T-helper 2 cell treated with Interferon-gamma antibody and Interleukin-4, amounts not matched to agents 5 μg/mL and 100 μg/mL, for 36 hours (primary cell): ENCODE measurements around the gene TMEM117.
"Not testable (repeated sequence)": the region's sequence is repeated elsewhere in the genome, so short reads cannot be mapped to it uniquely, and the experiment has no call there.

Experiments used
- DNase-seq: peaks from one replicate; pipeline ENCODE4 v3.0.0; 2021; ENCODE audit warnings: low spot score
- H3K27ac Mint-ChIP-seq: one replicate; pipeline ENCODE4 v1.8.0; 2021; ENCODE audit warnings: mild to moderate bottlenecking, mixed read lengths
- H3K27me3 Mint-ChIP-seq: one replicate; pipeline ENCODE4 v1.8.0; 2021; ENCODE audit warnings: low read depth, mixed read lengths
- H3K36me3 Mint-ChIP-seq: one replicate; pipeline ENCODE4 v1.8.0; 2021; ENCODE audit warnings: low read depth, mixed read lengths
- H3K4me1 Mint-ChIP-seq: one replicate; pipeline ENCODE4 v1.8.0; 2021; ENCODE audit warnings: low read depth, mixed read lengths
- H3K4me3 Mint-ChIP-seq: one replicate; pipeline ENCODE4 v1.8.0; 2022; ENCODE audit warnings: mild to moderate bottlenecking, moderate library complexity, mixed read lengths
- H3K9me3 Mint-ChIP-seq: one replicate; pipeline ENCODE4 v1.8.0; 2021; ENCODE audit warnings: mixed read lengths

TMEM117 gene

GRCh38 chr12:44019118-44019517 is 183.2 kb downstream of the TMEM117 start:
- Mint-ChIP-seq H3K9me3 (no peaks in the 10 kb centered on the region), H3K27ac (no peak overlapping the region), H3K4me1 (no peaks in the 10 kb centered on the region), H3K36me3 (no peaks in the 10 kb centered on the region), H3K4me3 (no peak overlapping the region), H3K27me3 (peaks cover 2% of the 10 kb centered on the region)
- DNase-seq: no peak

- no peak for DNase-seq
- Mint-ChIP-seq H3K27me3 (peaks cover 2% of the 10 kb centered on the region), H3K9me3 (no peaks in the 10 kb centered on the region), H3K4me1 (no peaks in the 10 kb centered on the region), H3K27ac (no peak overlapping the region), H3K4me3 (no peak overlapping the region), H3K36me3 (no peaks in the 10 kb centered on the region)
Measured at GRCh38 chr12:44020555-44020954, 184.7 kb downstream of the TMEM117 start.

GRCh38 chr12:44021471-44021971 is 185.6 kb downstream of the TMEM117 start:
- Mint-ChIP-seq H3K9me3 (no peaks in the 10 kb centered on the region), H3K27ac (no peak overlapping the region), H3K36me3 (no peaks in the 10 kb centered on the region), H3K4me1 (no peaks in the 10 kb centered on the region), H3K27me3 (peaks cover 2% of the 10 kb centered on the region), H3K4me3 (no peak overlapping the region)
- DNase-seq: no peak

GRCh38 chr12:44025499-44025898 is 189.6 kb downstream of the TMEM117 start:
- Mint-ChIP-seq H3K9me3 (peaks cover 1% of the 10 kb centered on the region), H3K27ac (no peak overlapping the region), H3K4me3 (no peak overlapping the region), H3K27me3 (peaks cover 2% of the 10 kb centered on the region), H3K4me1 (no peaks in the 10 kb centered on the region), H3K36me3 (no peaks in the 10 kb centered on the region)
- no peak for DNase-seq

GRCh38 chr12:44026046-44026445 is 190.2 kb downstream of the TMEM117 start:
- H3K4me1 Mint-ChIP-seq: no peaks in the 10 kb centered on the region
- no peak overlapping the region for H3K27ac Mint-ChIP-seq
- no peak overlapping the region for H3K4me3 Mint-ChIP-seq
- peaks cover 2% of the 10 kb centered on the region for H3K27me3 Mint-ChIP-seq
- H3K9me3 Mint-ChIP-seq: peaks cover 6% of the 10 kb centered on the region
- DNase-seq: no peak
- H3K36me3 Mint-ChIP-seq: no peaks in the 10 kb centered on the region

GRCh38 chr12:44026926-44027325 is 191.0 kb downstream of the TMEM117 start:
- not testable (repeated sequence) for H3K4me3 Mint-ChIP-seq, H3K27me3 Mint-ChIP-seq, H3K4me1 Mint-ChIP-seq, DNase-seq, H3K36me3 Mint-ChIP-seq, H3K9me3 Mint-ChIP-seq, H3K27ac Mint-ChIP-seq

- no peak overlapping the region for H3K27ac Mint-ChIP-seq
- no peak for DNase-seq
- no peaks in the 10 kb centered on the region for H3K4me1 Mint-ChIP-seq
- no peaks in the 10 kb centered on the region for H3K27me3 Mint-ChIP-seq
- no peaks in the 10 kb centered on the region for H3K36me3 Mint-ChIP-seq
- H3K9me3 Mint-ChIP-seq: peaks cover 9% of the 10 kb centered on the region
- no peak overlapping the region for H3K4me3 Mint-ChIP-seq
Measured at GRCh38 chr12:44029194-44029593, 193.3 kb downstream of the TMEM117 start.

GRCh38 chr12:44031472-44032185 is 195.7 kb downstream of the TMEM117 start:
- no peaks in the 10 kb centered on the region for H3K4me1 Mint-ChIP-seq
- no peak for DNase-seq
- H3K27me3 Mint-ChIP-seq: no peaks in the 10 kb centered on the region
- H3K9me3 Mint-ChIP-seq: peaks cover 9% of the 10 kb centered on the region
- H3K36me3 Mint-ChIP-seq: no peaks in the 10 kb centered on the region
- H3K4me3 Mint-ChIP-seq: no peak overlapping the region
- no peak overlapping the region for H3K27ac Mint-ChIP-seq

- Mint-ChIP-seq H3K4me3 (no peak overlapping the region), H3K27me3 (no peaks in the 10 kb centered on the region), H3K4me1 (no peaks in the 10 kb centered on the region), H3K36me3 (no peaks in the 10 kb centered on the region), H3K9me3 (peaks cover 9% of the 10 kb centered on the region), H3K27ac (no peak overlapping the region)
- no peak for DNase-seq
Measured at GRCh38 chr12:44034906-44035305, 199.0 kb downstream of the TMEM117 start.

- no peak for DNase-seq
- H3K27me3 Mint-ChIP-seq: no peaks in the 10 kb centered on the region
Measured at GRCh38 chr12:44036875-44037443, 201.1 kb downstream of the TMEM117 start.

GRCh38 chr12:44038411-44038810 is 202.5 kb downstream of the TMEM117 start:
- no peaks in the 10 kb centered on the region for H3K9me3 Mint-ChIP-seq

More at GRCh38 chr12:44036875-44037443, 201.1 kb downstream of the TMEM117 start:
- no peak overlapping the region for H3K27ac Mint-ChIP-seq
- no peak overlapping the region for H3K4me3 Mint-ChIP-seq
- H3K9me3 Mint-ChIP-seq: peaks cover 2% of the 10 kb centered on the region
- H3K4me1 Mint-ChIP-seq: no peaks in the 10 kb centered on the region
- H3K36me3 Mint-ChIP-seq: no peaks in the 10 kb centered on the region

GRCh38 chr12:44044491-44044890 is 208.6 kb downstream of the TMEM117 start:
- not testable (repeated sequence) for H3K36me3 Mint-ChIP-seq, H3K27ac Mint-ChIP-seq, H3K27me3 Mint-ChIP-seq, H3K4me1 Mint-ChIP-seq, DNase-seq, H3K9me3 Mint-ChIP-seq, H3K4me3 Mint-ChIP-seq

More at GRCh38 chr12:44038411-44038810, 202.5 kb downstream of the TMEM117 start:
- H3K36me3 Mint-ChIP-seq: no peaks in the 10 kb centered on the region
- no peak overlapping the region for H3K27ac Mint-ChIP-seq
- no peak for DNase-seq
- no peaks in the 10 kb centered on the region for H3K4me1 Mint-ChIP-seq
- H3K27me3 Mint-ChIP-seq: no peaks in the 10 kb centered on the region
- no peak overlapping the region for H3K4me3 Mint-ChIP-seq

- no peak overlapping the region for H3K27ac Mint-ChIP-seq
- H3K9me3 Mint-ChIP-seq: peaks cover 4% of the 10 kb centered on the region
- no peaks in the 10 kb centered on the region for H3K4me1 Mint-ChIP-seq
- H3K4me3 Mint-ChIP-seq: no peak overlapping the region
- H3K27me3 Mint-ChIP-seq: no peaks in the 10 kb centered on the region
- DNase-seq: no peak
- no peaks in the 10 kb centered on the region for H3K36me3 Mint-ChIP-seq
Measured at GRCh38 chr12:44046732-44047417, 211.0 kb downstream of the TMEM117 start.

GRCh38 chr12:44052554-44052953 is 216.7 kb downstream of the TMEM117 start:
- no peaks in the 10 kb centered on the region for H3K4me1 Mint-ChIP-seq
- DNase-seq: no peak
- H3K27ac Mint-ChIP-seq: no peak overlapping the region
- no peaks in the 10 kb centered on the region for H3K36me3 Mint-ChIP-seq
- no peaks in the 10 kb centered on the region for H3K27me3 Mint-ChIP-seq
- H3K4me3 Mint-ChIP-seq: no peak overlapping the region
- no peaks in the 10 kb centered on the region for H3K9me3 Mint-ChIP-seq
